Measurements from ENCODE around the gene IFNL1. TPM values are rescaled to one million over a fixed set of nuclear protein-coding genes. Genes with fewer than 3 reads are reported as not detected.

Gene IFNL1
- total and polyA plus RNA-seq, 9 of the 15 experiments (the other 6 are each of a cell fraction or from before 2014, with no cell fraction given), result not detected

DNA sequence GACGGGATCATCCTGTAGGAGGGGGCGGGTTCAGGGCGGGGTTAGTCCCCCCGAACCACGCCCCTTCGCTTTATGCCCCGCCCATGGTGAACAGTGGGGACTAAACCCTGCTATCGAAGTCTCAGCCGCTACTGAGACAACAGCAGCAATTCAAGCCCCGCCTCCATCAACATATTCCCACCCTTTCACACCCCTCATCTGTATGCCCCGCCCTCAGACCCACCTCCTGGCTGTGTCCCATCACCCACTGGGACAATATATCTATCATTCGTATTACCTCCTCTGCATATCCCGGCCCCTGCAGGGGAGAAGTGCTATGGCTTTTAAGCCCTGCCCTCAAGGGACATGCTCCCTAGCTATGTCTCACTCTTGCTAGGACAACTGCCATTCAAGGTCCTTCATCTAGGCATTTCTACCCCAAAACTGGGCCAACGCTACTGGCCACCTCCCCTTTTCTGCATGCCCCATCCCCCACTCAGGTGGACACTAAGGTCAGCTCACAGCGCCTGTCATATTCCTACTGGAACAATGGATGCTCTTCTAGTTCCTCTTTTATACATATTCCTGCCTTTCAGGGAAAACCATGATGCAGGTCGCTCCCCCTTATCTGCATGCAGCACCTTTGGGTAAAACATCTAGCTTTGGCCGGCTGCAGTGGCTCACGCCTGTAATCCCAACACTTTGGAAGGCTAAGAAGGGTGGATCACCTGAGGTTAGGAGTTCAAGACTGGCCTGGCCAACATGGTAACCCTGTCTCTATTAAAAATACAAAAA is 12.5 kb downstream of the IFNL1 start (continued):
- TF ChIP-seq, protein P1, sequence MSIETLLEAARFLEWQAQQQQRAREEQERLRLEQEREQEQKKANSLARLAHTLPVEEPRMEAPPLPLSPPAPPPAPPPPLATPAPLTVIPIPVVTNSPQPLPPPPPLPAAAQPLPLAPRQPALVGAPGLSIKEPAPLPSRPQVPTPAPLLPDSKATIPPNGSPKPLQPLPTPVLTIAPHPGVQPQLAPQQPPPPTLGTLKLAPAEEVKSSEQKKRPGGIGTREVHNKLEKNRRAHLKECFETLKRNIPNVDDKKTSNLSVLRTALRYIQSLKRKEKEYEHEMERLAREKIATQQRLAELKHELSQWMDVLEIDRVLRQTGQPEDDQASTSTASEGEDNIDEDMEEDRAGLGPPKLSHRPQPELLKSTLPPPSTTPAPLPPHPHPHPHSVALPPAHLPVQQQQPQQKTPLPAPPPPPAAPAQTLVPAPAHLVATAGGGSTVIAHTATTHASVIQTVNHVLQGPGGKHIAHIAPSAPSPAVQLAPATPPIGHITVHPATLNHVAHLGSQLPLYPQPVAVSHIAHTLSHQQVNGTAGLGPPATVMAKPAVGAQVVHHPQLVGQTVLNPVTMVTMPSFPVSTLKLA (conservative IDR thresholded peaks at IDR 0.05), result 0 out of 4 replicates have a peak, but pooled peaks of 1 of the 2 experiments have one; percentile 26
- peak; percentile 62; the same call in 1 of the 2 replicates for TF ChIP-seq MTA1 (IDR thresholded peaks at IDR 0.05; ENCODE audit: borderline replicate concordance)
- TF ChIP-seq, protein P2, sequence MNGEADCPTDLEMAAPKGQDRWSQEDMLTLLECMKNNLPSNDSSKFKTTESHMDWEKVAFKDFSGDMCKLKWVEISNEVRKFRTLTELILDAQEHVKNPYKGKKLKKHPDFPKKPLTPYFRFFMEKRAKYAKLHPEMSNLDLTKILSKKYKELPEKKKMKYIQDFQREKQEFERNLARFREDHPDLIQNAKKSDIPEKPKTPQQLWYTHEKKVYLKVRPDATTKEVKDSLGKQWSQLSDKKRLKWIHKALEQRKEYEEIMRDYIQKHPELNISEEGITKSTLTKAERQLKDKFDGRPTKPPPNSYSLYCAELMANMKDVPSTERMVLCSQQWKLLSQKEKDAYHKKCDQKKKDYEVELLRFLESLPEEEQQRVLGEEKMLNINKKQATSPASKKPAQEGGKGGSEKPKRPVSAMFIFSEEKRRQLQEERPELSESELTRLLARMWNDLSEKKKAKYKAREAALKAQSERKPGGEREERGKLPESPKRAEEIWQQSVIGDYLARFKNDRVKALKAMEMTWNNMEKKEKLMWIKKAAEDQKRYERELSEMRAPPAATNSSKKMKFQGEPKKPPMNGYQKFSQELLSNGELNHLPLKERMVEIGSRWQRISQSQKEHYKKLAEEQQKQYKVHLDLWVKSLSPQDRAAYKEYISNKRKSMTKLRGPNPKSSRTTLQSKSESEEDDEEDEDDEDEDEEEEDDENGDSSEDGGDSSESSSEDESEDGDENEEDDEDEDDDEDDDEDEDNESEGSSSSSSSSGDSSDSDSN (IDR thresholded peaks at IDR 0.05; ENCODE audit: borderline replicate concordance in 1 of 2, low read depth in 2 of 2, low read length in 2 of 2), result 0 out of 4 replicates have a peak, but pooled peaks of 1 of the 2 experiments have one; percentile 20
- TF ChIP-seq ZNF253 (CRISPR knock-in tag; conservative IDR thresholded peaks at IDR 0.05), result no peak
- TF ChIP-seq HNRNPH1 (optimal IDR thresholded peaks at IDR 0.05; ENCODE audit: low read depth, low read length), result no peak
- 0 out of 2 replicates have a peak, but pooled peaks have one; percentile 11 for TF ChIP-seq PHB2 (IDR thresholded peaks at IDR 0.05; ENCODE audit: low read depth)
- peak; percentile 47; the same call in 1 of the 2 replicates for TF ChIP-seq CBFA2T2 (conservative IDR thresholded peaks at IDR 0.05)
- TF ChIP-seq TRIM24 (IDR thresholded peaks at IDR 0.05), result peak; percentile 46 to 59; a peak in 2 of 4 replicates
- peak; percentile 63; the same call in 1 of the 2 replicates for TF ChIP-seq XRCC5 (IDR thresholded peaks at IDR 0.05; ENCODE audit: low read depth, low read length)
- 0 out of 2 replicates have a peak, but pooled peaks have one; percentile 20 for TF ChIP-seq CREM (IDR thresholded peaks at IDR 0.05; ENCODE audit: low read depth)
- 0 out of 2 replicates have a peak, but pooled peaks have one; percentile 31 for TF ChIP-seq ATF7 (IDR thresholded peaks at IDR 0.05)
- peak; percentile 75 for TF ChIP-seq MEIS2 (IDR thresholded peaks at IDR 0.05; ENCODE audit: partially characterized antibody)
- no peak for TF ChIP-seq CHD4 (IDR thresholded peaks at IDR 0.05; ENCODE audit: insufficient read depth, insufficient replicate concordance, low read depth, low read length, poor library complexity, severe bottlenecking)
- TF ChIP-seq SOX6 (IDR thresholded peaks at IDR 0.05), result peak; percentile 82
- TF ChIP-seq SMARCA4 (IDR thresholded peaks at IDR 0.05), result peak; percentile 63
- 0 out of 2 replicates have a peak, but pooled peaks have one; percentile 16 for TF ChIP-seq ZNF316 (IDR thresholded peaks at IDR 0.05)
- TF ChIP-seq HEY1 (CRISPR knock-in tag; IDR thresholded peaks at IDR 0.05; ENCODE audit: borderline replicate concordance), result no peak
- TF ChIP-seq GTF3C2 (IDR thresholded peaks at IDR 0.05; ENCODE audit: borderline replicate concordance, extremely low read depth, insufficient read length), result peak; percentile 45
- peak; percentile 62; the same call in 1 of the 2 replicates for TF ChIP-seq SP1 (CRISPR knock-in tag; IDR thresholded peaks at IDR 0.05)
- 0 out of 2 replicates have a peak, but pooled peaks have one; percentile 27 for TF ChIP-seq SPI1 (IDR thresholded peaks at IDR 0.05; ENCODE audit: borderline replicate concordance, low read depth, low read length)
- TF ChIP-seq DMBX1 (CRISPR knock-in tag; IDR thresholded peaks at IDR 0.05; ENCODE audit: borderline replicate concordance), result no peak
- peak; percentile 60; the same call in 1 of the 2 replicates for TF ChIP-seq LEF1 (IDR thresholded peaks at IDR 0.05)
